HL-60/S4 treated with retinoic acid at 250 ng/mL for 4 days and 3 days (cell line): ENCODE results near the gene PPP1CB.

Source experiments
- in situ Hi-C: fragments of 300-500 bp; cut with MboI; formaldehyde crosslinking; loops from 2 replicates; pipeline ENCODE4 v1.7.0; 2022; ENCODE audit warnings: low sequenced_read_pairs

PPP1CB gene

DNA sequence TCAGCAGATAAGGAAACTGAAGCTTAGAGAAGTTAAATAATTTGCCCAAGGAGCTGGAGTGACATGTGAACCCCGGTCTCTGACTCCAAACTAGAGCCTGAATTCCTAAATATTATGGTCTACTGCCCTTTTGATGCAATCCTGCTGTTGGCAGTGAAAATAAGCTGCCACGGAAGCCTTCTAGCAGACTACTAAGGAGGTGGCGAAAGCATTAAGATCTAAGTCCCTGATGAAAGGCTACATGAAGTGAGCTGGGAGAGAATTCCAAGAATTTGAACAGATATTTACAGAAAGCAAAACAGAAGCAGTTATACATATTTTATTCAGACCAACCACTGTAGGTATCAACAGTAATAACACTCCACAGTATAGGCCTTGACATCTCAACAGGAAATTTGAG is 90.4 kb downstream of the PPP1CB start:
- in situ Hi-C loops: no loop called here
